Activated T-helper 1 cell treated with Interleukin-2 at 50 U/mL for 16 hours (primary cell): ENCODE data around the gene LRSAM1.

Experiments used
- DNase-seq: peaks from one replicate; pipeline ENCODE4 v3.0.0-alpha.2; 2020; ENCODE audit warnings: low read depth

The LRSAM1 gene

DNA sequence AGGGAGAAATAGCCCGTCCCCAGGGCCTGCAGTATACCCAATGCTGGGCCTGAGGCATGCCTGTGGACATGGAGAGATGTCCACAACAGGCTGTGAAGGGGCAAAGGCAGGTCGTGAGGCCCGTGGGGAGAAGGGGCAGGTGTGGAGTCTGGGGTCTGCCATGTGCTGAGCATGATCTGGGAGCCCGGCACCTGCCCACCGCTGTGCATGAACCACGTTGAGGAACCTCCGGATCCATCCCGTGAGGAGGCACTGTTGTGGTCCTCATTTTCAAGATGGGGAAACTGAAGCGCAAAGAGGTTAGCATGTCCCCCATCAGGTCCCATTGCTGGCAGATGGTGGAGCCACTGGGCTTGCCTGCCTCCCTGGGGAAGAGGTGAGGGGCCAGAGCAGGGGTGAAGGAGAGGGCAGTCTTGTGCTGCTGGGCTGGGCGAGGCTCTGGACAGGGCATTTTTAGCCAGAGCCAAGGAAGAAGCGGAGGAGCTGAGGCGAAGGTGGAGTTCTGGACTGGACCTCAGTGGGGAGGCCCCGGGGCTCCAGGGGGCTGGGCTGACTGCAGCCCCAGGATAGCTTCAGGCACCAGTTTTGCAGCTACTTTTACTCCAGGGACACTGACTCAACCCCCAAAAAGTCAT is 46.5 kb downstream of the LRSAM1 start:
- DNase-seq = no peak

DNA sequence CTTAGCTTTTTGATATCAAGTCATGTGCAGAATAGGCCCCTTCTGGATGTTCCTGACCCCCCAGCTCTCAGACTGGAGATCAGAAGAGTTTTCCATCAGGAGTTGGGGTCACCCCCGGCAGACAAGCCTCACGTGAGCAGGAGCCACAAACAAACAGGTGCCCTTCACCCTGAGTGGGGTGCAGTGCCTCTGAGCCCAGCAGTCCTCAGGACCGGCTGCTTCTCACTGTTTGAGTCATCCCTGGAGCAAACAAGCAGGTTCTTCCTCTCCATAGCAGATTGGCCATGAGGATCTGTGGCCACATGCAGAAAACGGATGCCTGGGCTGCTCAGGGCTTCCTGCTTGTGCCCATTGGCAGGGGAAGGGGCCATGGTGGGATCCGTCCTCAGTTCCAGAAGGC is 47.0 kb downstream of the LRSAM1 start:
- DNase-seq = no peak

DNA sequence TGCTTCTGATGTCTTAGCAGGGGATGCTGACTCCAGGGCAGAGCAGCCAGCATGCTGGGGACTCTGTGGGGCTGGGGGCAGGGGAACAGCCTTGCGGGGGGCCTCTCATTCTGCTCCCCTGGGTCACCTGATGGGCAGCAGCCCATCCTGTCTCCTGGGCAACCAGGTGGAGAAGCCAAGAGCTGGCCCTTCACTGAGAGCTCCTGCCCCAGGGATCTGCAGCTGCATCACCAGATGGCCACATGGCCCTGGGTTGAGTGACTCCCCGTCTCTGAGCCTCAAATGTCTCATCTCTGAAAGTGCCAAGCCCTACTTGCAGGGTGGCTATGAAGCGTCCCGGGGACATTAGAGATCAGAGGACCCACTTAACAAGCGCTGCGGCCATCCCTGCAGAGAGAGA is 49.1 kb downstream of the LRSAM1 start:
- no peak for DNase-seq

DNA sequence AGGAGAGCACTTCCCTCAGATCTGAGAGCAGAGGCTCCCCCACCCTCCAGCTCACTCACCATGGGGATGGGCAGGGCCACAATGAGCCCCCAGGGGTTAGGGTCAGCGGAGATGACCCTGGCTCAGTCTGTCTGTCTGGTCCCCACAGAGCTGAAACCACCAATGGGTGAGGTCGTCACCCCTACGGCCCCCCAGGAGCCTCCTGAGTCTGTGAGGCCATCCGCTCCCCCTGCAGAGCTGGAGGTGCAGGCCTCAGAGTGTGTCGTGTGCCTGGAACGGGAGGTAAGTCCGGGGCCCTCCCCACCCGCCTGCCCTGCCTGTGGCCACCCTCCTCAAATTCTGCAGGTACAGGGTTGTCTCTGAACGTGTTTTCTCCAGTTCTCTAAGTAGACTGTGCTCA is 49.6 kb downstream of the LRSAM1 start:
- no peak for DNase-seq

GRCh38 chr9:127501821-127502343 is 50.6 kb downstream of the LRSAM1 start:
- no peak for DNase-seq

GRCh38 chr9:127502706-127503378 is 51.5 kb downstream of the LRSAM1 start:
- no peak for DNase-seq

GRCh38 chr9:127503379-127503921 is 52.1 kb downstream of the LRSAM1 start:
- DNase-seq = no peak

GRCh38 chr9:127503947-127504886 is 52.9 kb downstream of the LRSAM1 start:
- peak; percentile 65 for DNase-seq

DNA sequence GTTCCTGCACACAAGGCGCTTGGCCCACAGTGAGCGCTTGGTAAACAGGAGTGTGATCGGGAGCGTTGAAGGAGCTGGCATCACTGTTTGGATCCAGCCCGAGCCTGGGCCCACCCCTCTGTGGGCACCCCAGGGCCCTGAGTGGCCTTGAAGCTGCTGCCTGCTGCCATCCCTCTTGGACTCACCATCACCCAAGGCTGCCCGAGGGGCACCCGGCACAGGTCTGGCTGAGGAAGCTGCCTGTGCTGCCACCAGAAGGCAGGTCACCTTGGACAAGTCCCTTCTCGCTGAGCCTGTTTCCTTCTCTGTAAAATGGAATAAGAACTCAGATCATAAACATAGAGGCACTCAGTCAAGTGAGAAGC is 53.6 kb downstream of the LRSAM1 start:
- no peak for DNase-seq

GRCh38 chr9:127505396-127506116 is 54.2 kb downstream of the LRSAM1 start:
- no peak for DNase-seq

DNA sequence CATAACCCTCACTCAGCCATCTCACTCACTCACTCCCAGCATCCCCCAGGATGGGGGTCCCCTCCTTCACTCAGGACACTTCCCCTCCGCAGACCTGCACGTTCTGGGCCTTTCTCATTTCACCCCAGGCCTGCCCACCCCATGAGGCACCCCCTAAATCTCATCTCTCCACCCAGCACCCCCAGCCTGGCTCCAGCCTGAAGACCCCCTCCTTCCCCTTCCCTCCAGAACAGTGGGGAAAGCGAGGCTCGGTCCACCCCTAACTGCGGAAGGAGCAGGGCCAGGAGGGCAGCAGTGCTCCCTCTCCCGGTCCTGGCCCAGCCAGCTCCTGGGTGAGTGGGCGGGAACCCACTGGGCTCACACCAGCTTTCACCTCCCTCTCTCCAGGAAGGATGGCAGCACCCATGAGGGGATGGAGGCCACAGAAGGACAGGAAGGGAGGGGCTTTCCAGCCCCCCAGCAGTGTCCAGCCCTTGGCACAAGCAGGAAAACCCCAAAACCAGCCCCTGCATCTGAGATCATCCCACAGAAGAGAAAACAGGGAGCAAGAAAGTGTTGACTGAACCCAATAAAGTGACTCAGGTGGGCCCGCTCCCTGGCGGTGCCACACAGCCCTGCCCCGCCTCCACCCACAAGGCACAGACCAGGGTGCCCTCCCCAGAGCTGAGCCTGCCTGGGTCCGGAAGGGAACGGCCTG is 55.0 kb downstream of the LRSAM1 start:
- no peak for DNase-seq

GRCh38 chr9:127506814-127507750 is 55.8 kb downstream of the LRSAM1 start:
- no peak for DNase-seq

DNA sequence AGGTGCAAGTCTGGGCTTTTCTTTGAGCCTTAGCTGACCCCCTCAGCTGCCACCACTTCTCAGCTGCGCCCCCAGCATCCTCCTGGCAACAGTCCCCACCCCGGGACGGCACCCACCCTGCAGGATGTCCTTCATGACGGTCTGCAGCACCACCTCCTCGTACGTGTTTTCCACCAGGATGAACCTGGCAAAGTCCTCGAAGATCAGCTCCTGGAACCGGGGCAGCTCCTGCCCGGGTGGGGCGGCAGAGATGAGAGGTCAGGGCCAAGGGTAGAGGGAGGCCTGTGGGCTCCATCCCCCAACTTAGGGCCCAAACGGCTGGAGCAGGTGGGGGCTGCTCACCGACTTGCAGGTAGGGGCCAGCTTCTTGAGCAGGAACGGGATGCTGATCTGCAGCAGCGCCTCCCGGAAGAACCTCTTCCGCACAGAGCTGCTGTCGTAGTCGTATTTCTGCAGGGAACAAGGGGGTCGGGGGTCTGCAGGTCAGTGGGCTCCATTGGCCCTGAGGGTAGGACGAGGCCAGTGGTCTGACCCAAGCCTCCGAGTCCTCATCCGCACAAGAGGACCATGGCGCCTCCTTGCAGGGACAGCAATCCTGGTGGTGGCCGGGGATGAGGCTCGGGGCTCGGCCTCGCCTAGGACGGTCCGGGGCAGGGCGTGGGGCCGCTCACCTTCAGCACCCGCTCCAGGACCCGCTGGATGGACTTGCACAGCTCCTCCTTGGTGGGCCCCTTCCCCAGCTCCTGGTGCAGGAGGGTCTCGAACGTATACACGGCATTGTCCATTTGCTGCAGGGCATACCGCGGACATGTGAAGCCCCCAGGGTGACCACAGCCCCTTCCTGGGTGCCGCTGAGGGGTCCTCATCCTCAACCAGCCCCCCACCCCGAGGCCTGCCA is 56.7 kb downstream of the LRSAM1 start:
- DNase-seq = no peak

DNA sequence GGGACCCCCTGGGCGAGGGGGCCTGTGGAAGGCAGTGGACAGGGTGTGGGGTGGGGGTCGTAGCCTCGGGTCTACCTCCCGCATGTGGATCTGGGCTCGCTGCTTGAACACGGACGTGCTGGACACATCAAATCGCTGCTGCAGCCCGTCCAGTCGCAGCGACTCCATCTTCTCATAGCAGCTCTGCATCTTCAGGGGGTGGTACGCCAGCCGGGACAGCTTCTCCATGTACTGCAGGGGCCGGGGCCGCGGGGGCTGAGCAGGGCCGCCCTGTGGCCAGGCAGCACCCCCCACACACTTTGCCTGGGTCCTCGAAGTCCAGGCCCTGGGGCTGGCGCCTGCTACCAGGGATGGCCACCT is 57.6 kb downstream of the LRSAM1 start:
- no peak for DNase-seq

GRCh38 chr9:127509261-127509954 is 58.1 kb downstream of the LRSAM1 start:
- no peak for DNase-seq

DNA sequence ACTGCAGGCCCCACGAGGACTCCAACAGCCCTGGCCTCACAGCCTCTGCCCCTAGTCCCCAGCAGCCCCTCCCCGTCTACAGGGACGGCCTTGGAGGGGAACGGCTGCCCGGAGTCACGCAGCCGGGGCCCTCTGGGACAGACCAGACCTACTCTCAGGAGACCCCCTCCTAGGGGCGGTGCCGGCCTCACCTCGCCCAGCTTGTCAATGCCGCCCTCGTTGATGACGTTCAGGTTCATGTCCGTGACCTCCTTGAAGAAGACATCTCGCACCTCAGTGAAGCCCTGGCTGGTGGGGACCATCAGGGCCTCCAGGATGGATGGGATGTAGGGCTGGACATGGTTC is 58.6 kb downstream of the LRSAM1 start:
- no peak for DNase-seq

DNA sequence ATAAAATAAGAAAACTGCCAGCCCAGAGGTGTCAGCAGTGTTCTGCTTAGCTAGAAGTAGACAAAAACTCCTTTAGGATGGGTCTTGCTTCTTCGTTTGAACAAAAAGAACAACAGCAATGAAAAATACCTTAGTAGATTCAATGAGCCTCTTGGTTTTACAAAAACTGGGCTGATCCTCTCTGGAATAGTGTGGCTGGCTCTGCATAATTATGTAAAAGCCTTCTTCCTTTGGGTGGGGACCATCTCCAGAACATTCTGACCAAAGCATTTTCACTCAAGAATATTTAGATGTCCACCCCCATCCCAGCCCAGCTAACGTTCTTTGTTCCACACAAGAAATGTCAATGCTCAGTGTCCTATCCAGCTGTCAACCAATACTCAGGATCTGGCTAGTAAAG is 63.2 kb downstream of the LRSAM1 start:
- no peak for DNase-seq

- no peak for DNase-seq
Measured at GRCh38 chr9:127516835-127517607, 65.7 kb downstream of the LRSAM1 start.
